GM19397 (cell line): ENCODE measurements around the gene TLCD1.
A peak's percentile ranks its signal among the peaks of the same experiment; 100 is the strongest.

Source experiments
- ATAC-seq: cut with Tn5 transposase; IDR thresholded peaks from one replicate; pipeline ENCODE4 v1.9.1; 2021; ENCODE audit warnings: mild to moderate bottlenecking, moderate library complexity; ENCODE audit not compliant: unreplicated experiment

TLCD1 gene

GRCh38 chr17:28714281-28714680, 11.8 kb downstream of the TLCD1 start:
- ATAC-seq = no peak

GRCh38 chr17:28712705-28713415, 13.2 kb downstream of the TLCD1 start:
- ATAC-seq = no peak

GRCh38 chr17:28712032-28712704, 13.9 kb downstream of the TLCD1 start:
- no peak for ATAC-seq

- ATAC-seq = peak; percentile 16
Observed at GRCh38 chr17:28711723-28712031, 14.4 kb downstream of the TLCD1 start, which contains the start of gene PROCA1. Gene PROCA1, minus strand, starts transcription at chr17:28711888. Its CDS starts 228 bp downstream, at chr17:28711660.

GRCh38 chr17:28710861-28711722, 14.9 kb downstream of the TLCD1 start:
- peak; percentile 84 for ATAC-seq

GRCh38 chr17:28707339-28707720, 18.7 kb downstream of the TLCD1 start:
- ATAC-seq = no peak

- no peak for ATAC-seq
Observed at GRCh38 chr17:28706471-28707338, 19.3 kb downstream of the TLCD1 start.

- ATAC-seq = no peak
Observed at GRCh38 chr17:28705728-28706334, 20.2 kb downstream of the TLCD1 start.

- ATAC-seq = no peak
Observed at GRCh38 chr17:28705074-28705659, 20.9 kb downstream of the TLCD1 start.

- ATAC-seq = no peak
Observed at GRCh38 chr17:28704219-28704858, 21.7 kb downstream of the TLCD1 start.

- no peak for ATAC-seq
Observed at GRCh38 chr17:28703552-28704218, 22.3 kb downstream of the TLCD1 start.

GRCh38 chr17:28702752-28703150, 23.3 kb downstream of the TLCD1 start:
- ATAC-seq = no peak

- no peak for ATAC-seq
Observed at GRCh38 chr17:28702026-28702751, 23.8 kb downstream of the TLCD1 start.

GRCh38 chr17:28700830-28701492, 25.1 kb downstream of the TLCD1 start:
- ATAC-seq = no peak

- no peak for ATAC-seq
Observed at GRCh38 chr17:28700278-28700677, 25.8 kb downstream of the TLCD1 start.

GRCh38 chr17:28698253-28698941, 27.6 kb downstream of the TLCD1 start:
- no peak for ATAC-seq

- ATAC-seq = no peak
Observed at GRCh38 chr17:28693869-28694268, 32.2 kb downstream of the TLCD1 start.
